ENCODE results near the gene RIMBP2. TPM values are rescaled to one million over a fixed set of nuclear protein-coding genes. Genes with fewer than 3 reads are reported as not detected.

RIMBP2 gene
- total RNA-seq, 1 donor from 2014 or later, result 0.99 TPM

DNA sequence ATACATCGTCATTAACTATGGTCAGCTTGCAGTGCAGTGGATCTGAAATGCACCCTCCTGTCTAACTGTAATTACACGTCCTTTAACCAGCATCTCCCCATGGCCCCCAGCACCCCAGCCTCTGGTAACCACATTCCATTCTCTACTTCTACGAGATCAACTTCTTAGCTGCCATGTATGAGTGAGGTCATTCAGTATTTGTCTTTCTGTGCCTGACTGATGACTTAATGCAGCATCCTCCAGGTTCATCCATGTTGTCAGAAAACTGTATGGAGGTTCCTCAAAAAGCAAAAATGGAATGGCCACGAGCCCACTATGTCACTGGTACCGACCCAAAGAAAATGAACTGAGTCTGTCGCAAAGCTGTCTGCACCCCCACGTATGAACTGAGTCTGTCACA is 107.3 kb downstream of the RIMBP2 start:
- Histone ChIP-seq H3K9ac (no peak overlapping the region), H3F3A (ENCODE audit: low read depth) (no peaks in the 10 kb centered on the region), H3K4me1 (no peaks in the 10 kb centered on the region), H3K9me3 (ENCODE audit: low read depth) (no peaks in the 10 kb centered on the region), H2AFZ (replicated peaks) (no peak overlapping the region), H3K27me3 (no peaks in the 10 kb centered on the region), H4K20me1 (ENCODE audit: low read depth) (no peaks in the 10 kb centered on the region), H3K4me2 (no peak overlapping the region), H3K4me3 (no peak overlapping the region), H3K27ac (no peak overlapping the region), H3K79me2 (ENCODE audit: low read depth) (no peaks in the 10 kb centered on the region), H3K36me3 (no peaks in the 10 kb centered on the region)
- Mint-ChIP-seq H3K36me3 (no peaks in the 10 kb centered on the region), H3K27me3 (ENCODE audit: insufficient read depth, low read depth) (no peaks in the 10 kb centered on the region), H3K4me1 (peaks cover 24% of the 10 kb centered on the region), H3K27ac (peak overlapping the region; percentile 46), H3K4me3 (no peak overlapping the region), H3K9me3 (no peaks in the 10 kb centered on the region)
- no peak for TF ChIP-seq EZH2phosphoT487 (IDR thresholded peaks at IDR 0.05)
- TF ChIP-seq EZH2 (IDR thresholded peaks at IDR 0.05), result no peak
- TF ChIP-seq, protein P1, sequence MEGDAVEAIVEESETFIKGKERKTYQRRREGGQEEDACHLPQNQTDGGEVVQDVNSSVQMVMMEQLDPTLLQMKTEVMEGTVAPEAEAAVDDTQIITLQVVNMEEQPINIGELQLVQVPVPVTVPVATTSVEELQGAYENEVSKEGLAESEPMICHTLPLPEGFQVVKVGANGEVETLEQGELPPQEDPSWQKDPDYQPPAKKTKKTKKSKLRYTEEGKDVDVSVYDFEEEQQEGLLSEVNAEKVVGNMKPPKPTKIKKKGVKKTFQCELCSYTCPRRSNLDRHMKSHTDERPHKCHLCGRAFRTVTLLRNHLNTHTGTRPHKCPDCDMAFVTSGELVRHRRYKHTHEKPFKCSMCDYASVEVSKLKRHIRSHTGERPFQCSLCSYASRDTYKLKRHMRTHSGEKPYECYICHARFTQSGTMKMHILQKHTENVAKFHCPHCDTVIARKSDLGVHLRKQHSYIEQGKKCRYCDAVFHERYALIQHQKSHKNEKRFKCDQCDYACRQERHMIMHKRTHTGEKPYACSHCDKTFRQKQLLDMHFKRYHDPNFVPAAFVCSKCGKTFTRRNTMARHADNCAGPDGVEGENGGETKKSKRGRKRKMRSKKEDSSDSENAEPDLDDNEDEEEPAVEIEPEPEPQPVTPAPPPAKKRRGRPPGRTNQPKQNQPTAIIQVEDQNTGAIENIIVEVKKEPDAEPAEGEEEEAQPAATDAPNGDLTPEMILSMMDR (IDR thresholded peaks at IDR 0.05), result no peak
- DNase-seq (ENCODE audit: low spot score), result no peak

DNA sequence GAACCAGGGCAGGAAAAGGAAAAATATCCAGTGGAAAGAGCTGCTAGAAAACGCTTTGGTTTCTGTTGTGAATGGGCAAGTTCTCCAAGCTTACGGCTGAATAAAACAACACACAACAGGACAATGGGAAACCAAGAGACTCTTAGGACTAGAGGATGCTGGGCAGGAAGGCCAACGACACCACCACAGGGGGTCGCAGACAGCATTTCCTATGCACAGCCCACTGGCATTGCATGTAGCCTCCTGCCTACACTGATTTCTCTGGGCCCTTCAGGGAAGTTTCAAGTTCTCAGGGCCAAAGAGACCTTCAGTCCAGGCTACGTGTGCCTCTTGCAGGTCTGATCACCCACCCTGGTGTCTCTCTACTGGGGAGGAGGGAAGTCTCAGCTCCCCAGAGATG is 108.0 kb downstream of the RIMBP2 start:
- H3K9me3 ChIP-seq (ENCODE audit: low read depth), result no peaks in the 10 kb centered on the region
- no peaks in the 10 kb centered on the region for H3K36me3 ChIP-seq
- H3K4me3 ChIP-seq, result no peak overlapping the region
- H3K4me1 ChIP-seq, result no peaks in the 10 kb centered on the region
- H3K9ac ChIP-seq, result no peak overlapping the region
- no peak overlapping the region for H3K4me2 ChIP-seq
- H3K27me3 Mint-ChIP-seq (ENCODE audit: insufficient read depth, low read depth), result no peaks in the 10 kb centered on the region
- no peaks in the 10 kb centered on the region for H3F3A ChIP-seq (ENCODE audit: low read depth)
- no peak overlapping the region for H3K4me3 Mint-ChIP-seq
- no peaks in the 10 kb centered on the region for H3K27me3 ChIP-seq
- no peak overlapping the region for H2AFZ ChIP-seq (replicated peaks)
- H3K4me1 Mint-ChIP-seq, result peaks cover 22% of the 10 kb centered on the region
- TF ChIP-seq EZH2 (IDR thresholded peaks at IDR 0.05), result no peak
- TF ChIP-seq, protein P1 (IDR thresholded peaks at IDR 0.05), result no peak
- H3K36me3 Mint-ChIP-seq, result no peaks in the 10 kb centered on the region
- H3K27ac Mint-ChIP-seq, result no peak overlapping the region
- DNase-seq (ENCODE audit: low spot score), result peak; percentile 17
- no peaks in the 10 kb centered on the region for H3K9me3 Mint-ChIP-seq
- H3K79me2 ChIP-seq (ENCODE audit: low read depth), result no peaks in the 10 kb centered on the region
- no peak overlapping the region for H3K27ac ChIP-seq
- no peaks in the 10 kb centered on the region for H4K20me1 ChIP-seq (ENCODE audit: low read depth)

DNA sequence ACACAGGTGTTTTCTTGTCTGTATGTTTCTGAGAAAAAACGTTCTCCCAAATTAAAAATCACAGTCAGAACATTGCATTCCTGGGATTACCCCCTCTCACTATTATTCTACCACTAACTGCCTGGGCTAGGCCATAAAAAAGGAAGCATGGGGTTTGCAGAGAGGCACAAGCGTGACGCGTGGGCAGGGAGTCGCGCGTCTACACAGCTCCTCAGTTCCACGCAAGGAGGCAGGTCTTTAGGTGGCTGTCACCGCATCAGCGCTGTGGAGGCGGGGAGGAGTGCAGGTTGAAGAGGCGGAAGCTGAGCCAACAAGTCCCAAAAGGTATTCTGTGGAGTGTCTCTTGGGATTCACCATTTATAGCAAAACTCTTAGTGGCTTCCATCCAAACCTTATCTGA is 109.9 kb downstream of the RIMBP2 start:
- Mint-ChIP-seq H3K9me3 (no peaks in the 10 kb centered on the region), H3K36me3 (no peaks in the 10 kb centered on the region), H3K27ac (no peak overlapping the region), H3K4me3 (no peak overlapping the region), H3K27me3 (ENCODE audit: insufficient read depth, low read depth) (no peaks in the 10 kb centered on the region), H3K4me1 (peaks cover 17% of the 10 kb centered on the region)
- no peaks in the 10 kb centered on the region for H4K20me1 ChIP-seq (ENCODE audit: low read depth)
- H3K27ac ChIP-seq, result no peak overlapping the region
- H3K9ac ChIP-seq, result no peak overlapping the region
- H3K36me3 ChIP-seq, result no peaks in the 10 kb centered on the region
- H3K79me2 ChIP-seq (ENCODE audit: low read depth), result no peaks in the 10 kb centered on the region
- no peaks in the 10 kb centered on the region for H3K27me3 ChIP-seq
- no peak for DNase-seq (ENCODE audit: low spot score)
- H3K4me2 ChIP-seq, result no peak overlapping the region
- TF ChIP-seq EZH2phosphoT487 (IDR thresholded peaks at IDR 0.05) (no peak), EZH2 (IDR thresholded peaks at IDR 0.05) (no peak)
- TF ChIP-seq, protein P1 (IDR thresholded peaks at IDR 0.05), result no peak
- H3F3A ChIP-seq (ENCODE audit: low read depth), result no peaks in the 10 kb centered on the region
- no peak overlapping the region for H3K4me3 ChIP-seq
- H3K9me3 ChIP-seq (ENCODE audit: low read depth), result no peaks in the 10 kb centered on the region
- H2AFZ ChIP-seq (replicated peaks), result no peak overlapping the region
- H3K4me1 ChIP-seq, result no peaks in the 10 kb centered on the region
